ENCODE results near the gene DSCAML1.

Gene DSCAML1

DNA sequence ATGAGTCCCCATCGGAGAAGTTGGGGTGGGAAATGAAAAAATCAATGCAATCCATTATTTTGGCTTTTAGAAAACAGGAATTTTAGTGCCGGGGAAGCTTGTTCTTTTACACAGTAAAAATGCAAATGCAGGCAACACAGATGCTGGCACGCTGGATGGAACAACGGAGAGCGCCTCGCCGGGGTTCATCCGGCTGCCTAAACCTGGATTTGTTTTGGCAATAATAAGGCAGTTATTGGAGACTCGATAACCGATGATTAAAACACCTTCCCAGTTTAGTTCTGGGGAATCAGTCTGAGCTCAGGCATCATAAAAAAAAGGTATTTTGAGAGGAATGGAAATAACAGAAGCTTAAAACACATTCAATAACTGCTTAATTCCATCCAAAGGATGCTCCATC lies 2.9 kb downstream of the DSCAML1 start:
- no peak for DNase-seq
- POLR2A ChIA-PET = interaction anchor here (0.6 kb wide), 1 partner anchor 220 kb away, joined by 3 read pairs; no protein-coding TSS in a partner anchor
- CTCF ChIA-PET = interaction anchor here (0.6 to 2.5 kb wide), 2 partner anchors 9 to 15 kb away, joined by 3 to 7 read pairs; no protein-coding TSS in a partner anchor
- Histone ChIP-seq H3K4me3 (ENCODE audit: control insufficient read depth in 1 of 7, extremely low read depth in 1 of 7, insufficient read depth in 4 of 7, low read depth in 2 of 7, low read length in 6 of 7) (no peak overlapping the region), H3K4me1 (ENCODE audit: control extremely low read depth in 1 of 4, control insufficient read depth in 4 of 4, insufficient read depth in 4 of 4, low read length in 3 of 4) (peaks cover 0 to 20% (median 12%) of the 10 kb centered on the region in 4 experiments), H3K27me3 (replicated peaks in 2 of 5; ENCODE audit: control insufficient read depth in 4 of 5, insufficient read depth in 5 of 5, low read length in 4 of 5) (peaks cover 0 to 73% (median 30%) of the 10 kb centered on the region in 5 experiments), H3K36me3 (ENCODE audit: control insufficient read depth in 4 of 4, insufficient read depth in 4 of 4, low read length in 3 of 4) (no peaks in the 10 kb centered on the region), H3K9me3 (ENCODE audit: control extremely low read depth in 1 of 5, control insufficient read depth in 4 of 5, insufficient read depth in 2 of 5, low read depth in 1 of 5, low read length in 4 of 5) (no peaks in the 10 kb centered on the region), H3K27ac (ENCODE audit: insufficient read depth in 1 of 2, low read depth in 1 of 2, low read length in 2 of 2, poor library complexity in 1 of 2, severe bottlenecking in 2 of 2) (no peak overlapping the region)
- 94% methylated on average over 10 of the region's 10 CpGs for WGBS (ENCODE audit: insufficient coverage)

- no peak overlapping the region for H3K4me3 ChIP-seq (ENCODE audit: control insufficient read depth in 1 of 7, extremely low read depth in 1 of 7, insufficient read depth in 4 of 7, low read depth in 2 of 7, low read length in 6 of 7)
- peaks cover 0 to 68% (median 24%) of the 10 kb centered on the region in 5 experiments for H3K27me3 ChIP-seq (replicated peaks in 2 of 5; ENCODE audit: control insufficient read depth in 4 of 5, insufficient read depth in 5 of 5, low read length in 4 of 5)
- no peaks in the 10 kb centered on the region for H3K36me3 ChIP-seq (ENCODE audit: control insufficient read depth in 4 of 4, insufficient read depth in 4 of 4, low read length in 3 of 4)
- WGBS (ENCODE audit: insufficient coverage) = 90% methylated on average over 8 of the region's 9 CpGs
- peaks cover 0 to 20% (median 12%) of the 10 kb centered on the region in 4 experiments for H3K4me1 ChIP-seq (ENCODE audit: control extremely low read depth in 1 of 4, control insufficient read depth in 4 of 4, insufficient read depth in 4 of 4, low read length in 3 of 4)
- POLR2A ChIA-PET = interaction anchor here (0.6 kb wide), 1 partner anchor 220 kb away, joined by 3 read pairs; no protein-coding TSS in a partner anchor
- no peak overlapping the region for H3K27ac ChIP-seq (ENCODE audit: insufficient read depth in 1 of 2, low read depth in 1 of 2, low read length in 2 of 2, poor library complexity in 1 of 2, severe bottlenecking in 2 of 2)
- H3K9me3 ChIP-seq (ENCODE audit: control extremely low read depth in 1 of 5, control insufficient read depth in 4 of 5, insufficient read depth in 2 of 5, low read depth in 1 of 5, low read length in 4 of 5) = no peaks in the 10 kb centered on the region
- CTCF ChIA-PET = interaction anchor here (0.6 to 1.4 kb wide), 3 partner anchors 8 to 11 kb away, joined by 3 to 5 read pairs (median 3); no protein-coding TSS in a partner anchor
- DNase-seq = no peak
Measured at GRCh38 chr11:117793583-117793982, 3.4 kb downstream of the DSCAML1 start.

- no peak for DNase-seq
- Histone ChIP-seq H3K27me3 (replicated peaks in 2 of 5; ENCODE audit: control insufficient read depth in 4 of 5, insufficient read depth in 5 of 5, low read length in 4 of 5) (peaks cover 0 to 62% (median 22%) of the 10 kb centered on the region in 5 experiments), H3K4me3 (ENCODE audit: control insufficient read depth in 1 of 7, extremely low read depth in 1 of 7, insufficient read depth in 4 of 7, low read depth in 2 of 7, low read length in 6 of 7) (no peak overlapping the region), H3K9me3 (ENCODE audit: control extremely low read depth in 1 of 5, control insufficient read depth in 4 of 5, insufficient read depth in 2 of 5, low read depth in 1 of 5, low read length in 4 of 5) (no peaks in the 10 kb centered on the region), H3K27ac (ENCODE audit: insufficient read depth in 1 of 2, low read depth in 1 of 2, low read length in 2 of 2, poor library complexity in 1 of 2, severe bottlenecking in 2 of 2) (no peak overlapping the region), H3K4me1 (ENCODE audit: control extremely low read depth in 1 of 4, control insufficient read depth in 4 of 4, insufficient read depth in 4 of 4, low read length in 3 of 4) (peaks cover 0 to 20% (median 12%) of the 10 kb centered on the region in 4 experiments), H3K36me3 (ENCODE audit: control insufficient read depth in 4 of 4, insufficient read depth in 4 of 4, low read length in 3 of 4) (no peaks in the 10 kb centered on the region)
- CTCF ChIA-PET = interaction anchor here (1.3 to 2.3 kb wide), 5 partner anchors 9 to 350 kb away, joined by 3 to 6 read pairs (median 5); no protein-coding TSS in a partner anchor
- POLR2A ChIA-PET = interaction anchor here (0.5 kb wide), 1 partner anchor 350 kb away, joined by 3 read pairs; no protein-coding TSS in a partner anchor
- 96% methylated on average over 4 of the region's 6 CpGs for WGBS (ENCODE audit: insufficient coverage)
Measured at GRCh38 chr11:117792992-117793391, 4.0 kb downstream of the DSCAML1 start.

- Histone ChIP-seq H3K27ac (ENCODE audit: insufficient read depth in 1 of 2, low read depth in 1 of 2, low read length in 2 of 2, poor library complexity in 1 of 2, severe bottlenecking in 2 of 2) (no peak overlapping the region), H3K4me3 (ENCODE audit: control insufficient read depth in 1 of 7, extremely low read depth in 1 of 7, insufficient read depth in 4 of 7, low read depth in 2 of 7, low read length in 6 of 7) (no peak overlapping the region), H3K36me3 (ENCODE audit: control insufficient read depth in 4 of 4, insufficient read depth in 4 of 4, low read length in 3 of 4) (no peaks in the 10 kb centered on the region), H3K27me3 (replicated peaks in 2 of 5; ENCODE audit: control insufficient read depth in 4 of 5, insufficient read depth in 5 of 5, low read length in 4 of 5) (peaks cover 0 to 55% (median 18%) of the 10 kb centered on the region in 5 experiments), H3K9me3 (ENCODE audit: control extremely low read depth in 1 of 5, control insufficient read depth in 4 of 5, insufficient read depth in 2 of 5, low read depth in 1 of 5, low read length in 4 of 5) (no peaks in the 10 kb centered on the region), H3K4me1 (ENCODE audit: control extremely low read depth in 1 of 4, control insufficient read depth in 4 of 4, insufficient read depth in 4 of 4, low read length in 3 of 4) (peaks cover 0 to 18% (median 12%) of the 10 kb centered on the region in 4 experiments)
- ChIA-PET CTCF (interaction anchor here (1.3 to 2.3 kb wide), 5 partner anchors 8 to 349 kb away, joined by 3 to 6 read pairs (median 5); no protein-coding TSS in a partner anchor), POLR2A (interaction anchor here (0.5 kb wide), 1 partner anchor 349 kb away, joined by 3 read pairs; no protein-coding TSS in a partner anchor)
- 95% methylated on average over 2 of the region's 5 CpGs for WGBS (ENCODE audit: insufficient coverage)
- DNase-seq = no peak
Measured at GRCh38 chr11:117792241-117792640, 4.8 kb downstream of the DSCAML1 start.

DNA sequence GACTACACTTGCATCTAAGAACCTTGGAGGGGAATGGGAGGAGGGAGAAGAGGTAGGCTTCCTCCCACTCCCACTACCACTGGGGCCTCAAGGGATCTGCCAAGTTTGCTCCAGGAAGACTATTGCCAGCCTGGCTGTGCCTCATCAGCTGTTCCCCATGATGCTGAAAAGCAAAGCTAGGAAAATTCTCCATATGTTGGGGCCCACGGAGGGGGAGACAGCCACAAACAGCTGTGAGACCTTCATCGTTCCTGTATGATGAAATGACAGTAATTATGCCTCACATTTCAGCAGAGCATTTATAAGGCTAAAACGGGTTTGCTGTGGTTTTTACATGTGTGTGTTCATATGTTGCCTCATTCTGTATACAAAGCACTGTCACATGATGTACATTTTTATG lies 6.7 kb downstream of the DSCAML1 start:
- 0% methylated on average over 1 of the region's 3 CpGs for whole genome bisulfite sequencing (ENCODE audit: insufficient coverage)
- no peak overlapping the region for H3K4me3 ChIP-seq (ENCODE audit: control insufficient read depth in 1 of 7, extremely low read depth in 1 of 7, insufficient read depth in 4 of 7, low read depth in 2 of 7, low read length in 6 of 7)
- peaks cover 0 to 47% (median 15%) of the 10 kb centered on the region in 5 experiments for H3K27me3 ChIP-seq (replicated peaks in 2 of 5; ENCODE audit: control insufficient read depth in 4 of 5, insufficient read depth in 5 of 5, low read length in 4 of 5)
- H3K4me1 ChIP-seq (ENCODE audit: control extremely low read depth in 1 of 4, control insufficient read depth in 4 of 4, insufficient read depth in 4 of 4, low read length in 3 of 4) = no peaks in the 10 kb centered on the region
- no peaks in the 10 kb centered on the region for H3K36me3 ChIP-seq (ENCODE audit: control insufficient read depth in 4 of 4, insufficient read depth in 4 of 4, low read length in 3 of 4)
- no peak overlapping the region for H3K27ac ChIP-seq (ENCODE audit: insufficient read depth in 1 of 2, low read depth in 1 of 2, low read length in 2 of 2, poor library complexity in 1 of 2, severe bottlenecking in 2 of 2)
- CTCF ChIA-PET = interaction anchor here (0.8 to 1.0 kb wide), 2 partner anchors 18 to 121 kb away, joined by 3 read pairs; no protein-coding TSS in a partner anchor
- H3K9me3 ChIP-seq (ENCODE audit: control extremely low read depth in 1 of 5, control insufficient read depth in 4 of 5, insufficient read depth in 2 of 5, low read depth in 1 of 5, low read length in 4 of 5) = no peaks in the 10 kb centered on the region
- DNase-seq = no peak
- POLR2A ChIA-PET = interaction anchor here (0.7 kb wide), 1 partner anchor 488 kb away, joined by 3 read pairs; no protein-coding TSS in a partner anchor

- Histone ChIP-seq H3K4me1 (ENCODE audit: control extremely low read depth in 1 of 4, control insufficient read depth in 4 of 4, insufficient read depth in 4 of 4, low read length in 3 of 4) (no peaks in the 10 kb centered on the region), H3K27me3 (replicated peaks in 2 of 5; ENCODE audit: control insufficient read depth in 4 of 5, insufficient read depth in 5 of 5, low read length in 4 of 5) (peaks cover 0 to 38% (median 14%) of the 10 kb centered on the region in 5 experiments), H3K4me3 (ENCODE audit: control insufficient read depth in 1 of 7, extremely low read depth in 1 of 7, insufficient read depth in 4 of 7, low read depth in 2 of 7, low read length in 6 of 7) (no peak overlapping the region), H3K27ac (ENCODE audit: insufficient read depth in 1 of 2, low read depth in 1 of 2, low read length in 2 of 2, poor library complexity in 1 of 2, severe bottlenecking in 2 of 2) (no peak overlapping the region), H3K9me3 (ENCODE audit: control extremely low read depth in 1 of 5, control insufficient read depth in 4 of 5, insufficient read depth in 2 of 5, low read depth in 1 of 5, low read length in 4 of 5) (no peaks in the 10 kb centered on the region), H3K36me3 (ENCODE audit: control insufficient read depth in 4 of 4, insufficient read depth in 4 of 4, low read length in 3 of 4) (no peaks in the 10 kb centered on the region)
- WGBS (ENCODE audit: insufficient coverage) = 89% methylated on average over 3 of the region's 4 CpGs
- no peak for DNase-seq
- ChIA-PET CTCF (interaction anchor here (1.1 to 1.4 kb wide), 2 partner anchors 11 kb away, joined by 3 to 4 read pairs; no protein-coding TSS in a partner anchor), POLR2A (no interaction called here)
Measured at GRCh38 chr11:117789241-117789640, 7.8 kb downstream of the DSCAML1 start.

Data from common myeloid progenitor, CD34-positive (primary cell).